Measurements from ENCODE around the gene DGKI. TPM values are rescaled to one million over a fixed set of nuclear protein-coding genes. Genes with fewer than 3 reads are reported as not detected.

The DGKI gene
- total RNA-seq, 4 donors from 2014 or later = 0.02 to 1.8 (median 0.07) TPM; not detected in 1

- DNase-seq (no peak), ATAC-seq (no peak)
- Histone ChIP-seq H3K27ac (no peak overlapping the region), H3K9me3 (no peaks in the 10 kb centered on the region), H3K27me3 (no peaks in the 10 kb centered on the region), H3K4me3 (no peak overlapping the region), H3K4me1 (peaks cover 0 to 3% of the 10 kb centered on the region in 2 donors), H3K36me3 (no peaks in the 10 kb centered on the region)
- intact Hi-C loops (cut with DNase I; ENCODE audit: low total_unique reads) = no loop called here
- no peak for TF ChIP-seq POLR2A (IDR thresholded peaks at IDR 0.05)
- TF ChIP-seq, protein P1, sequence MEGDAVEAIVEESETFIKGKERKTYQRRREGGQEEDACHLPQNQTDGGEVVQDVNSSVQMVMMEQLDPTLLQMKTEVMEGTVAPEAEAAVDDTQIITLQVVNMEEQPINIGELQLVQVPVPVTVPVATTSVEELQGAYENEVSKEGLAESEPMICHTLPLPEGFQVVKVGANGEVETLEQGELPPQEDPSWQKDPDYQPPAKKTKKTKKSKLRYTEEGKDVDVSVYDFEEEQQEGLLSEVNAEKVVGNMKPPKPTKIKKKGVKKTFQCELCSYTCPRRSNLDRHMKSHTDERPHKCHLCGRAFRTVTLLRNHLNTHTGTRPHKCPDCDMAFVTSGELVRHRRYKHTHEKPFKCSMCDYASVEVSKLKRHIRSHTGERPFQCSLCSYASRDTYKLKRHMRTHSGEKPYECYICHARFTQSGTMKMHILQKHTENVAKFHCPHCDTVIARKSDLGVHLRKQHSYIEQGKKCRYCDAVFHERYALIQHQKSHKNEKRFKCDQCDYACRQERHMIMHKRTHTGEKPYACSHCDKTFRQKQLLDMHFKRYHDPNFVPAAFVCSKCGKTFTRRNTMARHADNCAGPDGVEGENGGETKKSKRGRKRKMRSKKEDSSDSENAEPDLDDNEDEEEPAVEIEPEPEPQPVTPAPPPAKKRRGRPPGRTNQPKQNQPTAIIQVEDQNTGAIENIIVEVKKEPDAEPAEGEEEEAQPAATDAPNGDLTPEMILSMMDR (IDR thresholded peaks at IDR 0.05 in 4 of 5, conservative IDR thresholded peaks at IDR 0.05 in 1 of 5) = no peak
- in situ Hi-C loops (cut with MboI; ENCODE audit: low sequenced_read_pairs in 4 of 4) = loop anchor here in 2 of 4 donors (25.0 kb wide), 1 partner anchor 351 kb away; the partner anchor contains the start of gene CREB3L2 (in 2 of the 2)
These were observed 185.1 kb downstream of the DGKI start for GRCh38 chr7:137661634-137662033.

DNA sequence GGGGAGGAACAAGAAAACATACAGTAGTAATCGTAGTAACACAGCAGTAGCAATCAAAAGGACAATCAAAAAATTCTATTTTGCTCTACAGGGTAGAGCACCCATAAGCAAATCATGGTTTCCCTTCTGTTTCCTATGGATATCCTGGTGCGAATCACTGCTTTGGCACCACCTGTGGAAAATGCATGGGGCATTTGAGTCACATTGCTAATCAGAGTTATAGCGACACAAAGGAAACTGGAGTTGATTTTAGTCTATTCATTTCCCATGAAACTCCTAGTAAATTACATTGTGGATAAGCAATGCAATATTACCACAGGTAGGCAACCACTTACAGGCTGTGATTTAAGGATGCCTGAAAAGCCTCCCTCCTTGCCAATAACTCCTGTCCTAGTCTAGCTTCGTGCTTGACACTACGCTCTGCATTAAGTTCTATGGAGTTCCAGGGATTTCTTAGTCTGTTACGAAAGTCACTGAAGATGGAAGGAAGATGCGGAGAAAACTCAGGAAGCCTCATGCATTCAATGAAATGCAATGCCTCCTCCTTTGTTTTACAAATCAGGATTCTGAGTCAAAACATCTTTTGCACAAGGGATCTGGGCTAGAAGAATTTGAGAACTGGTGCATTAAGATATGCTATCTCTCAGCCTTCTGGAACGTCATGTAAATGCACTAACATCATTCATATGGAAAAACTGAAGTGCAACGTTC is 188.4 kb downstream of the DGKI start:
- TF ChIP-seq, protein P1 (IDR thresholded peaks at IDR 0.05 in 4 of 5, conservative IDR thresholded peaks at IDR 0.05 in 1 of 5) = no peak
- TF ChIP-seq POLR2A (IDR thresholded peaks at IDR 0.05) = no peak
- DNase-seq (no peak), ATAC-seq (no peak)
- Histone ChIP-seq H3K27ac (no peak overlapping the region), H3K36me3 (no peaks in the 10 kb centered on the region), H3K4me3 (no peak overlapping the region), H3K27me3 (no peaks in the 10 kb centered on the region), H3K9me3 (no peaks in the 10 kb centered on the region), H3K4me1 (peaks cover 0 to 8% of the 10 kb centered on the region in 2 donors)
- in situ Hi-C loops (cut with MboI; ENCODE audit: low sequenced_read_pairs in 4 of 4) (loop anchor here (5.0 to 25.0 kb wide), 3 partner anchors 239 to 356 kb away; partner anchors contain the start of gene CREB3L2 (in 2 of the 4)), intact Hi-C loops (cut with DNase I; ENCODE audit: low total_unique reads) (loop anchor here (5.0 kb wide), 1 partner anchor 354 kb away; no protein-coding TSS in a partner anchor)

DNA sequence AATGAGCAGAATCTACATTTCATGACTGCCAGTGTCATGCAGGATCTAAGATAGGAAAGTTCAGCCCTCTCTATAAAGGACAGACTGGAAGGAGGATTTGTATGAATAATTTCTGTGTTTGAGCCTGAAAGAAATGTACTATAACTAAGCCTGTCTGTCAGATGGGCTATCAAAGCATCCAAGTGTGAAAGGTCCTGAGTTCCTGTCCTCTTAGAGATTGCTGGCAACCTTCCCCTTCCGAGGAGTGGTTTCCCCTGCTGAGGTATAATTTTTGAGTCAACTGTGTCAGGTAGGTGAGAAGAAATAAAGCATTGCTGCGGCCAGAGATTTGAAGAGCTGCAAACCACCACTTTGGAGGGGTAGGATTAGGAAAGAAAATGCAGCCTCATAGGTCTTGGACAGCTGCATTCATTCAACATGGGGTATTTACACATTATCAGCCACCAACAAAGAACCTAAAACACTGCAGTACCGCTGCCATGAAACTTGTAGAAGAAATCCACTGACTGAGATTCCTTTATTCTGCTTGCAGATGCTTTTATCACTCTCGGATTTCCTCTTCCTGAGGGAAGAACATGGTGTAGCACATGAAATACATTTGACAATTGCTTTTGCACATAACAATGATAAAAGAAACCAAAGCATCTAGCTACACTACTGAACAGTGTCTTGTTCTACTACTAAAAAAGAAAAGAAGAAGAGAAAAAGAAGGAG is 189.1 kb downstream of the DGKI start:
- H3K4me3 ChIP-seq = no peak overlapping the region
- no peaks in the 10 kb centered on the region for H3K27me3 ChIP-seq
- intact Hi-C loops (cut with DNase I; ENCODE audit: low total_unique reads) = loop anchor here (5.0 kb wide), 1 partner anchor 355 kb away; no protein-coding TSS in a partner anchor
- H3K4me1 ChIP-seq = peaks cover 0 to 8% of the 10 kb centered on the region in 2 donors
- H3K9me3 ChIP-seq = no peaks in the 10 kb centered on the region
- H3K36me3 ChIP-seq = no peaks in the 10 kb centered on the region
- no peak for DNase-seq
- in situ Hi-C loops (cut with MboI; ENCODE audit: low sequenced_read_pairs in 4 of 4) = loop anchor here (5.0 to 25.0 kb wide), 3 partner anchors 240 to 357 kb away; partner anchors contain the start of gene CREB3L2 (in 2 of the 4)
- ATAC-seq = no peak
- H3K27ac ChIP-seq = no peak overlapping the region
- no peak for TF ChIP-seq POLR2A (IDR thresholded peaks at IDR 0.05)
- TF ChIP-seq, protein P1 (IDR thresholded peaks at IDR 0.05 in 4 of 5, conservative IDR thresholded peaks at IDR 0.05 in 1 of 5) = no peak

DNA sequence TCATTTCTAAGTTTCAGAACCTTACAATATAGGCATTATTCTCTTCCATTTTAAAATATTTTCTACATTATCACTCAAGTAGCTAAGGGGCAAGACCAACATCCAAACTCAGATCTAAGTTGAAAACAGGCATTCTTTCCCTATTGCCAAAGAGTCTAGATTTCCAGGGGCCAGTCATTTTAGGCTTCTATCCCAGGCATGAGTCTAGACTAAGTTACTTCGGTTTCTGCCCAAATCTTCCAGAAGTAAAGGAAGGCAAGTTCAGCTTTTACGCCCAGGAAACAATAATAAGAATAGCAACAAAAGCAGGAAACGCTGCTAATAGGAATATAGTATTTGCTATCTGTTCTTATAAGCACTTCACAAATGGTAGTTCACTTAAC is 189.9 kb downstream of the DGKI start:
- no peaks in the 10 kb centered on the region for H3K36me3 ChIP-seq
- in situ Hi-C loops (cut with MboI; ENCODE audit: low sequenced_read_pairs in 4 of 4) = loop anchor here (5.0 to 25.0 kb wide), 3 partner anchors 240 to 358 kb away; partner anchors contain the start of gene CREB3L2 (in 2 of the 4)
- H3K9me3 ChIP-seq = no peaks in the 10 kb centered on the region
- intact Hi-C loops (cut with DNase I; ENCODE audit: low total_unique reads) = loop anchor here (1.0 to 5.0 kb wide), 2 partner anchors 242 to 355 kb away; no protein-coding TSS in a partner anchor
- H3K4me1 ChIP-seq = peaks cover 0 to 8% of the 10 kb centered on the region in 2 donors
- no peak overlapping the region for H3K27ac ChIP-seq
- no peak overlapping the region for H3K4me3 ChIP-seq
- no peaks in the 10 kb centered on the region for H3K27me3 ChIP-seq
- TF ChIP-seq, protein P1 (IDR thresholded peaks at IDR 0.05 in 4 of 5, conservative IDR thresholded peaks at IDR 0.05 in 1 of 5) = no peak
- TF ChIP-seq POLR2A (IDR thresholded peaks at IDR 0.05) = no peak
- DNase-seq (no peak), ATAC-seq (no peak)
